HepG2 (cell line): ENCODE data around the gene OR2S2. TPM values are rescaled to one million over a fixed set of nuclear protein-coding genes. Genes with fewer than 3 reads are reported as not detected.

Experiments
- ATAC-seq: fragments of 200-7000 bp; cut with Tn5 transposase; 3 replicates; pipeline ENCODE4 v1.9.1; 2020; ENCODE audit warnings: mild to moderate bottlenecking, moderate library complexity
- BruUV-seq: library from RNA; stranded (reverse); fragments of 400-500 nt; replicated peaks from 2 replicates; lab custom pipeline; 2021; lab: Mats Ljungman, UMichigan
- CTCF ChIA-PET: fragments of 300-600 bp; formaldehyde crosslinking; extraction: SDS; loops from one replicate; lab custom pipeline; 2021; ENCODE audit warnings: low total read pairs, inconsistent platforms, low intra/inter-chr PET ratio; lab: Yijun Ruan, JAX
- POLR2A ChIA-PET: fragments of 350-600 bp; sonication (Branson Sonifier 250); formaldehyde crosslinking; loops from one replicate; lab custom pipeline; 2020; ENCODE audit warnings: antibody characterized with exemption, inconsistent platforms; lab: Yijun Ruan, JAX
- DNase-seq: peaks from one replicate; pipeline ENCODE4 v3.0.0-alpha.2; 2015; ENCODE audit warnings: low spot score
- FAIRE-seq: peaks from 3 replicates; lab custom pipeline; 2011; peaks lifted over from hg19 to GRCh38; lab: Jason Lieb, UNC
- H2AFZ ChIP-seq: one replicate; pipeline ENCODE4 v1.6.1; 2011; ENCODE audit warnings: low read length, inconsistent platforms
- H3K27ac ChIP-seq: fragments of 300-600 bp; 3 replicates; pipeline ENCODE4 v1.8.0; 2011; ENCODE audit warnings: mixed run types, mild to moderate bottlenecking, mixed read lengths, low read length, inconsistent platforms; ENCODE audit not compliant: insufficient read depth; ENCODE audit errors: extremely low read length
- H3K27me3 ChIP-seq, 2 experiments: fragments of 200-600 bp in 1 of 2; 2 replicates in 1 of 2; 3 replicates in 1 of 2; pipeline versions ENCODE4 v1.6.0 to v1.8.0; 2011; ENCODE audit warnings: low read length in 2 of 2, mild to moderate bottlenecking in 2 of 2, moderate library complexity in 2 of 2, inconsistent platforms in 1 of 2; ENCODE audit not compliant: insufficient read depth in 2 of 2, control insufficient read depth in 1 of 2
- H3K36me3 ChIP-seq, 2 experiments: fragments of 200-600 bp in 1 of 2; replicated peaks in 1 of 2; 2 replicates in 1 of 2; 3 replicates in 1 of 2; pipeline versions ENCODE4 v1.5.1 to v1.8.0; 2011; ENCODE audit warnings: low read length in 2 of 2, inconsistent platforms in 1 of 2; ENCODE audit not compliant: insufficient read depth in 2 of 2, control insufficient read depth in 1 of 2
- H3K4me1 ChIP-seq: 2 replicates; pipeline ENCODE4 v1.5.1; 2012; ENCODE audit warnings: low read length, inconsistent platforms; ENCODE audit not compliant: insufficient read depth
- H3K4me2 ChIP-seq: 2 replicates; pipeline ENCODE4 v1.6.0; 2011; ENCODE audit warnings: low read depth, low read length, inconsistent platforms
- H3K4me3 ChIP-seq, 3 experiments: fragments of 200-600 bp in 1 of 3; sonication (generic), shearing (Covaris generic) in 1 of 3; replicated peaks in 1 of 3; 2 replicates each; pipeline ENCODE4 v1.5.1; 2011 to 2016; ENCODE audit warnings: low read length in 3 of 3, inconsistent platforms in 2 of 3, low read depth in 2 of 3, mild to moderate bottlenecking in 2 of 3, control low read depth in 1 of 3, mixed read lengths in 1 of 3; ENCODE audit not compliant: insufficient read depth in 1 of 3
- H3K79me2 ChIP-seq: one replicate; pipeline ENCODE4 v1.6.1; 2011; ENCODE audit warnings: low read length, inconsistent platforms; ENCODE audit not compliant: insufficient read depth
- H3K9ac ChIP-seq: 2 replicates; pipeline ENCODE4 v1.6.0; 2011; ENCODE audit warnings: mild to moderate bottlenecking, low read depth, low read length, inconsistent platforms; ENCODE audit not compliant: insufficient read depth
- H3K9me3 ChIP-seq: 2 replicates; pipeline ENCODE4 v1.5.1; 2012; ENCODE audit warnings: mild to moderate bottlenecking, low read length
- H4K20me1 ChIP-seq: 2 replicates; pipeline ENCODE4 v1.6.0; 2011; ENCODE audit warnings: inconsistent platforms, mild to moderate bottlenecking, low read length, moderate library complexity; ENCODE audit not compliant: insufficient read depth
- BCL6 ChIP-seq: IDR thresholded peaks from 2 replicates; pipeline ENCODE4 v1.6.1; 2016; ENCODE audit warnings: missing genetic modification reagents, missing compliant biosample characterization
- RAD21 ChIP-seq: fragments of 450-650 bp; formaldehyde crosslinking; IDR thresholded peaks from 2 replicates; pipeline ENCODE4 v1.5.0; 2020; ENCODE audit warnings: mild to moderate bottlenecking
- SMC3 ChIP-seq: IDR thresholded peaks from 2 replicates; pipeline ENCODE4 v1.6.1; 2011; ENCODE audit warnings: low read length, improper control_type of control experiment
- STAG1 ChIP-seq: sonication (generic); formaldehyde crosslinking; IDR thresholded peaks from 2 replicates; pipeline ENCODE4 v1.4.0; 2020; ENCODE audit warnings: missing genetic modification reagents
- TBP ChIP-seq: sonication (generic); formaldehyde crosslinking; IDR thresholded peaks from 2 replicates; pipeline ENCODE4 v1.5.0; 2020; ENCODE audit warnings: missing genetic modification reagents
- XRCC5 ChIP-seq: fragments of 200-400 bp; formaldehyde crosslinking; optimal IDR thresholded peaks from 2 replicates; pipeline ENCODE3; 2017; ENCODE audit warnings: mild to moderate bottlenecking, low read length
- ZNF619 ChIP-seq: sonication (generic); formaldehyde crosslinking; IDR thresholded peaks from 2 replicates; pipeline ENCODE4 v1.4.0; 2020; ENCODE audit warnings: mild to moderate bottlenecking, missing genetic modification reagents
- WGBS: methylation state at CpG from one replicate; pipeline ENCODE4 v1.1.6; 2017; ENCODE audit warnings: low lambda C conversion rate; 5-methylcytosine and 5-hydroxymethylcytosine counted together
- in situ Hi-C: cut with HindIII; loops from 2 replicates; pipeline ENCODE4 v1.10.0; 2017; ENCODE audit warnings: low pct_unique_long_range_greater_than_20kb; ENCODE audit not compliant: extremely low pct_ligation_motif_present
- intact Hi-C: fragments of 100-400 bp; cut with micrococcal nuclease; formaldehyde crosslinking; loops from one replicate; pipeline ENCODE4 v1.10.0; 2022; ENCODE audit not compliant: unreplicated experiment
- polyA plus RNA-seq, 8 experiments: library from polyadenylated mRNA; depleted of rRNA in 3 of 8; stranded (reverse) in 7 of 8; unstranded in 1 of 8; fragments of >200 nt; fragmentation: Illumina TruSeq in 4 of 8; extraction: Trizol in 4 of 8; gene quantifications; 2 replicates each; pipeline versions ENCODE4 v1.2.1 to v1.2.3, GENCODE V29; 2011 to 2016; ENCODE audit warnings: low read depth in 4 of 8, missing spikeins in 1 of 8, mixed read lengths in 1 of 8; ENCODE audit not compliant: insufficient read depth in 1 of 8
- total RNA-seq, 5 experiments: library from RNA; depleted of rRNA; stranded (reverse); fragments of >200 nt; fragmentation: Illumina TruSeq; extraction: Trizol; gene quantifications; 2 replicates each; pipeline ENCODE4 v1.2.3, GENCODE V29; 2016; ENCODE audit warnings: low read depth in 1 of 5
- TF ChIP-seq, protein P1 (sequence below): sonication (generic); formaldehyde crosslinking; IDR thresholded peaks from 2 replicates; pipeline ENCODE4 v1.5.0; 2020; ENCODE audit warnings: missing genetic modification reagents
- TF ChIP-seq, protein P2 (sequence below): sonication (generic); formaldehyde crosslinking; IDR thresholded peaks from 2 replicates; pipeline ENCODE4 v1.8.0; 2022; ENCODE audit warnings: missing genetic modification reagents, mild to moderate bottlenecking, moderate library complexity, borderline replicate concordance
- TF ChIP-seq, protein P3 (sequence below): sonication (generic); formaldehyde crosslinking; IDR thresholded peaks from 2 replicates; pipeline ENCODE4 v1.5.0; 2020; ENCODE audit warnings: missing genetic modification reagents
- TF ChIP-seq, protein P4 (sequence below): sonication (generic); formaldehyde crosslinking; IDR thresholded peaks from 2 replicates; pipeline ENCODE4 v1.5.0; 2020; ENCODE audit warnings: mild to moderate bottlenecking, missing genetic modification reagents, moderate library complexity

Gene OR2S2
- total and polyA plus RNA-seq, 2 of the 13 experiments (the other 11 are each of a cell fraction or from before 2014, with no cell fraction given), result not detected

DNA sequence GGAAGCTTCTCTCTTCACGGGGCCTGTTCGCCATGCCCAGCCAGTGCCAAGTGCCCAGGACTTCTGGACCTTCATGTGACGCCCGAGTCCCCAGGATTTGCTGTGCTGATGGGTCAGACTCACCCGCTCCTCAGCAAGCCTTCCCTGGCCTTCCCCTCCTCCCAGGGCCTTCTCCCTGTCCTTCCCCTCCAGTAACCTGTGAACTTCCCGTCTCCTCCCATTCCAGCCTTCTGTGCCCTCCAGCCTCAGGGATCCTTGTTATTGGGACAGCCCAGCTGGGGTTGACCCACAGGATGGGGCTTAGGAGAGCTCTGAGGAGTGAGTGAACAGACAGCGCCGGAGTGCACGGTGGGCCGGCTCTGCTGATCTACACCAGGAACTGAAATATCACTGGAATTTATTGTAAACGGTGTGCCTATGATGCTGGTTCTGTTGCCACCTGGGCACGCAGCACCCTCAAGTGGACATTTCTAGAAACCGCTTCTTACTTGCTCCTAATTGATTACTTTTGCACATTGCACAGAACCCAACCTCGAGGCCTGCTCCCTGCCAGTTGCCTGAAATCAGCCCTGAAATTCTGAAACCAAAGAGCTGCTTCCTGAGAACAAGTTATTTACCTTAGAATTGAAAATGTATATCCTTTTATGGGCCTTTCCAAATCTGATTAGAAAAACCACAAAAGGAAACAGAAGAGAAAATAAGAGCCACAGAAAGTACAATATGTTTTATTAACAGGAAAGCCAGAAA is 47.2 kb downstream of the OR2S2 start:
- no peaks in the 10 kb centered on the region for H3K9me3 ChIP-seq
- CTCF ChIA-PET, result interaction anchor here (1.5 kb wide), 1 partner anchor 9 kb away, joined by 3 read pairs; no protein-coding TSS in a partner anchor
- H3K9ac ChIP-seq, result no peak overlapping the region
- no peaks in the 10 kb centered on the region for H3K36me3 ChIP-seq
- no peak overlapping the region; the same call in 1 of the 2 replicates for H3K4me2 ChIP-seq
- WGBS, result 43% methylated on average over 14 of the region's 14 CpGs
- in situ Hi-C loops, result no loop called here
- no TSS peak for BruUV-seq
- ATAC-seq (no peak), FAIRE-seq (no peak), DNase-seq (peak; percentile 58)
- peaks cover 84% of the 10 kb centered on the region for H3K4me1 ChIP-seq
- H3K27ac ChIP-seq, result no peak overlapping the region
- TF ChIP-seq BCL6 (CRISPR knock-in tag), result no peak
- TF ChIP-seq, protein P1, sequence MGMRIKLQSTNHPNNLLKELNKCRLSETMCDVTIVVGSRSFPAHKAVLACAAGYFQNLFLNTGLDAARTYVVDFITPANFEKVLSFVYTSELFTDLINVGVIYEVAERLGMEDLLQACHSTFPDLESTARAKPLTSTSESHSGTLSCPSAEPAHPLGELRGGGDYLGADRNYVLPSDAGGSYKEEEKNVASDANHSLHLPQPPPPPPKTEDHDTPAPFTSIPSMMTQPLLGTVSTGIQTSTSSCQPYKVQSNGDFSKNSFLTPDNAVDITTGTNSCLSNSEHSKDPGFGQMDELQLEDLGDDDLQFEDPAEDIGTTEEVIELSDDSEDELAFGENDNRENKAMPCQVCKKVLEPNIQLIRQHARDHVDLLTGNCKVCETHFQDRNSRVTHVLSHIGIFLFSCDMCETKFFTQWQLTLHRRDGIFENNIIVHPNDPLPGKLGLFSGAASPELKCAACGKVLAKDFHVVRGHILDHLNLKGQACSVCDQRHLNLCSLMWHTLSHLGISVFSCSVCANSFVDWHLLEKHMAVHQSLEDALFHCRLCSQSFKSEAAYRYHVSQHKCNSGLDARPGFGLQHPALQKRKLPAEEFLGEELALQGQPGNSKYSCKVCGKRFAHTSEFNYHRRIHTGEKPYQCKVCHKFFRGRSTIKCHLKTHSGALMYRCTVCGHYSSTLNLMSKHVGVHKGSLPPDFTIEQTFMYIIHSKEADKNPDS, result peak; percentile 53; the same call in 1 of the 2 replicates
- TF ChIP-seq, protein P2, sequence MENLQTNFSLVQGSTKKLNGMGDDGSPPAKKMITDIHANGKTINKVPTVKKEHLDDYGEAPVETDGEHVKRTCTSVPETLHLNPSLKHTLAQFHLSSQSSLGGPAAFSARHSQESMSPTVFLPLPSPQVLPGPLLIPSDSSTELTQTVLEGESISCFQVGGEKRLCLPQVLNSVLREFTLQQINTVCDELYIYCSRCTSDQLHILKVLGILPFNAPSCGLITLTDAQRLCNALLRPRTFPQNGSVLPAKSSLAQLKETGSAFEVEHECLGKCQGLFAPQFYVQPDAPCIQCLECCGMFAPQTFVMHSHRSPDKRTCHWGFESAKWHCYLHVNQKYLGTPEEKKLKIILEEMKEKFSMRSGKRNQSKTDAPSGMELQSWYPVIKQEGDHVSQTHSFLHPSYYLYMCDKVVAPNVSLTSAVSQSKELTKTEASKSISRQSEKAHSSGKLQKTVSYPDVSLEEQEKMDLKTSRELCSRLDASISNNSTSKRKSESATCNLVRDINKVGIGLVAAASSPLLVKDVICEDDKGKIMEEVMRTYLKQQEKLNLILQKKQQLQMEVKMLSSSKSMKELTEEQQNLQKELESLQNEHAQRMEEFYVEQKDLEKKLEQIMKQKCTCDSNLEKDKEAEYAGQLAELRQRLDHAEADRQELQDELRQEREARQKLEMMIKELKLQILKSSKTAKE (CRISPR knock-in tag), result no peak
- TF ChIP-seq RAD21, result peak; percentile 60
- TF ChIP-seq, protein P3, sequence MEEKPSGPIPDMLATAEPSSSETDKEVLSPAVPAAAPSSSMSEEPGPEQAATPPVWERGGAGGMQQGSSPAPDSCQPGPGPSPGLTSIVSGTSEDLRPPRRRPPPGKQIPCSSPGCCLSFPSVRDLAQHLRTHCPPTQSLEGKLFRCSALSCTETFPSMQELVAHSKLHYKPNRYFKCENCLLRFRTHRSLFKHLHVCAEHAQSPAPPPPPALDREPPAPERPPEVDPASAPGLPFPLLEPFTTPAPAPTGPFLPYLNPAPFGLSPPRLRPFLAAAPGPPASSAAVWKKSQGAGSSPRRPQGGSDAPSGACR (CRISPR knock-in tag), result no peak
- TF ChIP-seq TBP (CRISPR knock-in tag), result no peak
- TF ChIP-seq, protein P4, sequence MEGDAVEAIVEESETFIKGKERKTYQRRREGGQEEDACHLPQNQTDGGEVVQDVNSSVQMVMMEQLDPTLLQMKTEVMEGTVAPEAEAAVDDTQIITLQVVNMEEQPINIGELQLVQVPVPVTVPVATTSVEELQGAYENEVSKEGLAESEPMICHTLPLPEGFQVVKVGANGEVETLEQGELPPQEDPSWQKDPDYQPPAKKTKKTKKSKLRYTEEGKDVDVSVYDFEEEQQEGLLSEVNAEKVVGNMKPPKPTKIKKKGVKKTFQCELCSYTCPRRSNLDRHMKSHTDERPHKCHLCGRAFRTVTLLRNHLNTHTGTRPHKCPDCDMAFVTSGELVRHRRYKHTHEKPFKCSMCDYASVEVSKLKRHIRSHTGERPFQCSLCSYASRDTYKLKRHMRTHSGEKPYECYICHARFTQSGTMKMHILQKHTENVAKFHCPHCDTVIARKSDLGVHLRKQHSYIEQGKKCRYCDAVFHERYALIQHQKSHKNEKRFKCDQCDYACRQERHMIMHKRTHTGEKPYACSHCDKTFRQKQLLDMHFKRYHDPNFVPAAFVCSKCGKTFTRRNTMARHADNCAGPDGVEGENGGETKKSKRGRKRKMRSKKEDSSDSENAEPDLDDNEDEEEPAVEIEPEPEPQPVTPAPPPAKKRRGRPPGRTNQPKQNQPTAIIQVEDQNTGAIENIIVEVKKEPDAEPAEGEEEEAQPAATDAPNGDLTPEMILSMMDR (CRISPR knock-in tag), result peak; percentile 74
- TF ChIP-seq XRCC5, result peak; percentile 22
- TF ChIP-seq ZNF619 (CRISPR knock-in tag), result no peak
- TF ChIP-seq SMC3, result peak; percentile 35; the same call in 1 of the 2 replicates
- TF ChIP-seq STAG1 (CRISPR knock-in tag), result peak; percentile 67
- no peak overlapping the region for H2AFZ ChIP-seq
- no peak overlapping the region for H3K4me3 ChIP-seq
- peaks cover 0 to 4% of the 10 kb centered on the region in 2 experiments; a peak in 1 of 5 replicates for H3K27me3 ChIP-seq
- H3K79me2 ChIP-seq, result no peaks in the 10 kb centered on the region
- POLR2A ChIA-PET, result no interaction called here
- no peaks in the 10 kb centered on the region for H4K20me1 ChIP-seq
- intact Hi-C loops, result no loop called here
